ENCODE results near the gene HCST. TPM values are rescaled to one million over a fixed set of nuclear protein-coding genes. Genes with fewer than 3 reads are reported as not detected.

HCST gene
- total RNA-seq, 4 donors from 2014 or later, result 1.2 to 1.5 TPM; not detected in 2

GRCh38 chr19:35937345-35938281 lies 35.3 kb downstream of the HCST start:
- ATAC-seq (no peak), DNase-seq (no peak)
- TF ChIP-seq CTCF (IDR thresholded peaks at IDR 0.05 in 4 of 5, conservative IDR thresholded peaks at IDR 0.05 in 1 of 5), result no peak
- TF ChIP-seq POLR2A (IDR thresholded peaks at IDR 0.05), result no peak
- intact Hi-C loops (cut with DNase I; ENCODE audit: low total_unique reads), result loop anchor here (5.0 to 10.0 kb wide), 3 partner anchors 277 to 670 kb away; partner anchors contain the start of genes RBM42, USF2, ZNF146 and ZNF565
- H3K27me3 ChIP-seq, result no peaks in the 10 kb centered on the region
- in situ Hi-C loops (cut with MboI; ENCODE audit: low sequenced_read_pairs in 4 of 4), result loop anchor here in 1 of 4 donors (10.0 kb wide), 2 partner anchors 53 to 223 kb away; partner anchors contain the start of gene KMT2B
- peak overlapping the region; percentile 73 to 89 (median 86) for H3K27ac ChIP-seq
- H3K36me3 ChIP-seq, result peaks cover 0 to 26% of the 10 kb centered on the region in 2 donors
- H3K4me1 ChIP-seq, result peaks cover 23 to 36% of the 10 kb centered on the region in 2 donors
- H3K9me3 ChIP-seq, result no peaks in the 10 kb centered on the region
- H3K4me3 ChIP-seq, result peak overlapping the region; percentile 68 to 94 (median 88)

GRCh38 chr19:35938282-35939224 lies 36.2 kb downstream of the HCST start:
- Histone ChIP-seq H3K36me3 (peaks cover 0 to 33% of the 10 kb centered on the region in 2 donors), H3K9me3 (no peaks in the 10 kb centered on the region), H3K27ac (peak overlapping the region in 1 of 4 donors; percentile 89), H3K4me3 (peak overlapping the region in 1 of 4 donors; percentile 86), H3K4me1 (peaks cover 23 to 36% of the 10 kb centered on the region in 2 donors), H3K27me3 (no peaks in the 10 kb centered on the region)
- no peak for DNase-seq
- intact Hi-C loops (cut with DNase I; ENCODE audit: low total_unique reads) (loop anchor here (5.0 to 10.0 kb wide), 3 partner anchors 276 to 671 kb away; partner anchors contain the start of genes RBM42, USF2, ZNF146 and ZNF565), in situ Hi-C loops (cut with MboI; ENCODE audit: low sequenced_read_pairs in 4 of 4) (loop anchor here in 1 of 4 donors (10.0 kb wide), 2 partner anchors 54 to 224 kb away; partner anchors contain the start of gene KMT2B)
- no peak for ATAC-seq
- TF ChIP-seq CTCF (IDR thresholded peaks at IDR 0.05 in 4 of 5, conservative IDR thresholded peaks at IDR 0.05 in 1 of 5) (no peak), POLR2A (IDR thresholded peaks at IDR 0.05) (no peak)

GRCh38 chr19:35939307-35940077 lies 37.2 kb downstream of the HCST start:
- H3K4me1 ChIP-seq, result peaks cover 23 to 36% of the 10 kb centered on the region in 2 donors
- H3K4me3 ChIP-seq, result no peak overlapping the region
- ATAC-seq, result no peak
- TF ChIP-seq CTCF (IDR thresholded peaks at IDR 0.05 in 4 of 5, conservative IDR thresholded peaks at IDR 0.05 in 1 of 5) (no peak), POLR2A (IDR thresholded peaks at IDR 0.05) (no peak)
- no peak overlapping the region for H3K27ac ChIP-seq
- H3K27me3 ChIP-seq, result no peaks in the 10 kb centered on the region
- in situ Hi-C loops (cut with MboI; ENCODE audit: low sequenced_read_pairs in 4 of 4) (loop anchor here in 1 of 4 donors (10.0 kb wide), 2 partner anchors 55 to 225 kb away; partner anchors contain the start of gene KMT2B), intact Hi-C loops (cut with DNase I; ENCODE audit: low total_unique reads) (loop anchor here (5.0 to 10.0 kb wide), 3 partner anchors 275 to 672 kb away; partner anchors contain the start of genes RBM42, USF2, ZNF146 and ZNF565)
- no peak for DNase-seq
- H3K9me3 ChIP-seq, result no peaks in the 10 kb centered on the region
- H3K36me3 ChIP-seq, result peaks cover 0 to 36% of the 10 kb centered on the region in 2 donors
